ENCODE measurements around the gene PJVK. TPM values are rescaled to one million over a fixed set of nuclear protein-coding genes. Genes with fewer than 3 reads are reported as not detected.
"Not testable (repeated sequence)": the region's sequence is repeated elsewhere in the genome, so short reads cannot be mapped to it uniquely, and the experiment has no call there.

The PJVK gene
- total and polyA plus RNA-seq, 2 experiments from 2014 or later = 1.6 to 2.1 TPM

- Histone ChIP-seq H4K20me1 (replicated peaks; ENCODE audit: insufficient read depth) (no peaks in the 10 kb centered on the region), H3K27me3 (ENCODE audit: insufficient read depth) (no peaks in the 10 kb centered on the region), H3K9me2 (ENCODE audit: insufficient read depth) (no peaks in the 10 kb centered on the region), H2AFZ (no peak overlapping the region), H3K4me2 (no peak overlapping the region), H3K4me1 (ENCODE audit: insufficient read depth) (no peaks in the 10 kb centered on the region), H3F3A (replicated peaks; ENCODE audit: low read depth) (no peaks in the 10 kb centered on the region), H3K79me2 (replicated peaks; ENCODE audit: insufficient read depth) (no peaks in the 10 kb centered on the region), H3K36me3 (ENCODE audit: insufficient read depth) (no peaks in the 10 kb centered on the region), H3K27ac (ENCODE audit: low read depth) (no peak overlapping the region), H3K4me3 (no peak overlapping the region)
- no peak overlapping the region for H3K4me3 Mint-ChIP-seq
- H3K4me1 Mint-ChIP-seq = peaks cover 2% of the 10 kb centered on the region; the same call in 1 of the 3 replicates
- no peak overlapping the region for H3K27ac Mint-ChIP-seq
- no peak for DNase-seq (ENCODE audit: low spot score)
- no peak for ATAC-seq
- TF ChIP-seq JUNB (IDR thresholded peaks at IDR 0.05; ENCODE audit: unreplicated experiment) (no peak), REST (IDR thresholded peaks at IDR 0.05; ENCODE audit: unreplicated experiment) (no peak)
- H3K36me3 Mint-ChIP-seq (ENCODE audit: low read depth) = no peaks in the 10 kb centered on the region
- H3K27me3 Mint-ChIP-seq (ENCODE audit: insufficient read depth, low read depth, poor library complexity) = no peaks in the 10 kb centered on the region
- no peaks in the 10 kb centered on the region for H3K9me3 Mint-ChIP-seq
Measured at GRCh38 chr2:178469219-178469849, 18.2 kb downstream of the PJVK start.

GRCh38 chr2:178471313-178471712 lies 20.1 kb downstream of the PJVK start:
- not testable (repeated sequence) for H3K9me3 Mint-ChIP-seq; H3K27me3 Mint-ChIP-seq (ENCODE audit: insufficient read depth, low read depth, poor library complexity); ATAC-seq; H3K36me3 Mint-ChIP-seq (ENCODE audit: low read depth); H3K27ac Mint-ChIP-seq; H3K27me3 ChIP-seq (ENCODE audit: insufficient read depth); H2AFZ ChIP-seq; H4K20me1 ChIP-seq (replicated peaks; ENCODE audit: insufficient read depth); H3K9me2 ChIP-seq (ENCODE audit: insufficient read depth); H3K79me2 ChIP-seq (replicated peaks; ENCODE audit: insufficient read depth); DNase-seq (ENCODE audit: low spot score); H3K4me1 Mint-ChIP-seq; H3F3A ChIP-seq (replicated peaks; ENCODE audit: low read depth); H3K4me1 ChIP-seq (ENCODE audit: insufficient read depth); H3K4me2 ChIP-seq; H3K4me3 Mint-ChIP-seq; H3K36me3 ChIP-seq (ENCODE audit: insufficient read depth); H3K4me3 ChIP-seq; H3K27ac ChIP-seq (ENCODE audit: low read depth)

- H2AFZ ChIP-seq = no peak overlapping the region
- no peak for DNase-seq (ENCODE audit: low spot score)
- peaks cover 4% of the 10 kb centered on the region; the same call in 1 of the 2 replicates for H3K4me1 ChIP-seq (ENCODE audit: insufficient read depth)
- no peak overlapping the region for H3K4me3 ChIP-seq
- Mint-ChIP-seq H3K27me3 (ENCODE audit: insufficient read depth, low read depth, poor library complexity) (no peaks in the 10 kb centered on the region), H3K9me3 (no peaks in the 10 kb centered on the region), H3K27ac (no peak overlapping the region), H3K4me3 (no peak overlapping the region), H3K4me1 (peaks cover 4% of the 10 kb centered on the region; the same call in 2 of the 3 replicates), H3K36me3 (ENCODE audit: low read depth) (no peaks in the 10 kb centered on the region)
- no peak overlapping the region for H3K27ac ChIP-seq (ENCODE audit: low read depth)
- no peaks in the 10 kb centered on the region for H3K79me2 ChIP-seq (replicated peaks; ENCODE audit: insufficient read depth)
- no peaks in the 10 kb centered on the region for H3K36me3 ChIP-seq (ENCODE audit: insufficient read depth)
- no peak overlapping the region for H3K4me2 ChIP-seq
- no peaks in the 10 kb centered on the region for H3K9me2 ChIP-seq (ENCODE audit: insufficient read depth)
- H3F3A ChIP-seq (replicated peaks; ENCODE audit: low read depth) = no peaks in the 10 kb centered on the region
- no peak for ATAC-seq
- H3K27me3 ChIP-seq (ENCODE audit: insufficient read depth) = no peaks in the 10 kb centered on the region
- no peaks in the 10 kb centered on the region for H4K20me1 ChIP-seq (replicated peaks; ENCODE audit: insufficient read depth)
- TF ChIP-seq CTCF (conservative IDR thresholded peaks at IDR 0.05; ENCODE audit: low read depth in 2 of 2) (no peak), REST (IDR thresholded peaks at IDR 0.05; ENCODE audit: unreplicated experiment) (no peak)
Measured at GRCh38 chr2:178473373-178473772, 22.2 kb downstream of the PJVK start.

Measured in GM23338 (cell line).